Transverse colon (tissue), 4 donors: Measurements from ENCODE around the gene CDK14.

Experiments used
- EP300 ChIP-seq: sonication (generic); formaldehyde crosslinking; IDR thresholded peaks from one replicate; pipeline ENCODE4 v1.6.1; 2017; ENCODE audit warnings: antibody characterized with exemption, low read depth
- POLR2A ChIP-seq: fragments of 450-650 bp; IDR thresholded peaks from one replicate; pipeline ENCODE4 v1.6.1; 2016; ENCODE audit warnings: antibody characterized with exemption, mild to moderate bottlenecking, moderate library complexity
- POLR2AphosphoS5 ChIP-seq, 3 donors: sonication (generic); formaldehyde crosslinking; IDR thresholded peaks; one replicate each; pipeline ENCODE4 v1.6.1; 2016; ENCODE audit warnings: antibody characterized with exemption in 3 of 3
- TF ChIP-seq, protein P1 (sequence below), 5 experiments: fragments of 200-600 bp in 3 of 5; fragments of 450-650 bp in 2 of 5; sonication (generic) in 3 of 5; IDR thresholded peaks; 1 replicate in 2 of 5; 2 replicates in 3 of 5; pipeline ENCODE4 v1.5.1; 2016 to 2017; ENCODE audit warnings: antibody characterized with exemption in 5 of 5, inconsistent platforms in 3 of 5, mild to moderate bottlenecking in 2 of 5, moderate library complexity in 1 of 5

- TF ChIP-seq, protein P1, sequence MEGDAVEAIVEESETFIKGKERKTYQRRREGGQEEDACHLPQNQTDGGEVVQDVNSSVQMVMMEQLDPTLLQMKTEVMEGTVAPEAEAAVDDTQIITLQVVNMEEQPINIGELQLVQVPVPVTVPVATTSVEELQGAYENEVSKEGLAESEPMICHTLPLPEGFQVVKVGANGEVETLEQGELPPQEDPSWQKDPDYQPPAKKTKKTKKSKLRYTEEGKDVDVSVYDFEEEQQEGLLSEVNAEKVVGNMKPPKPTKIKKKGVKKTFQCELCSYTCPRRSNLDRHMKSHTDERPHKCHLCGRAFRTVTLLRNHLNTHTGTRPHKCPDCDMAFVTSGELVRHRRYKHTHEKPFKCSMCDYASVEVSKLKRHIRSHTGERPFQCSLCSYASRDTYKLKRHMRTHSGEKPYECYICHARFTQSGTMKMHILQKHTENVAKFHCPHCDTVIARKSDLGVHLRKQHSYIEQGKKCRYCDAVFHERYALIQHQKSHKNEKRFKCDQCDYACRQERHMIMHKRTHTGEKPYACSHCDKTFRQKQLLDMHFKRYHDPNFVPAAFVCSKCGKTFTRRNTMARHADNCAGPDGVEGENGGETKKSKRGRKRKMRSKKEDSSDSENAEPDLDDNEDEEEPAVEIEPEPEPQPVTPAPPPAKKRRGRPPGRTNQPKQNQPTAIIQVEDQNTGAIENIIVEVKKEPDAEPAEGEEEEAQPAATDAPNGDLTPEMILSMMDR (IDR thresholded peaks at IDR 0.05), result no peak
- no peak for TF ChIP-seq POLR2A
- no peak for TF ChIP-seq POLR2AphosphoS5 (IDR thresholded peaks at IDR 0.05)
- TF ChIP-seq EP300, result no peak
Measured at GRCh38 chr7:90957883-90958282, 361.8 kb downstream of the CDK14 start.
